GM12878 (cell line): ENCODE results near the gene PDCD1LG2. TPM values are rescaled to one million over a fixed set of nuclear protein-coding genes. Genes with fewer than 3 reads are reported as not detected.

Experiments used
- CEBPZ ChIP-seq: fragments of 150-350 bp; IDR thresholded peaks from 2 replicates; pipeline ENCODE4 v1.6.1; 2016; ENCODE audit warnings: low read depth, low read length
- E4F1 ChIP-seq: fragments of 450-650 bp; IDR thresholded peaks from 2 replicates; pipeline ENCODE4 v1.6.1; 2018; ENCODE audit warnings: borderline replicate concordance, mild to moderate bottlenecking; ENCODE audit not compliant: partially characterized antibody
- EED ChIP-seq: sonication (generic); IDR thresholded peaks from 2 replicates; pipeline ENCODE4 v1.6.1; 2016; ENCODE audit warnings: antibody characterized with exemption, low read depth
- ELK1 ChIP-seq: IDR thresholded peaks from 2 replicates; pipeline ENCODE4 v1.6.1; 2012; ENCODE audit warnings: low read depth, low read length, improper control_type of control experiment
- EP300 ChIP-seq, 2 experiments: fragments of 150-350 bp in 1 of 2; IDR thresholded peaks; 2 replicates each; pipeline ENCODE4 v1.6.1; 2011 to 2012; ENCODE audit warnings: low read depth in 2 of 2, low read length in 2 of 2, borderline replicate concordance in 1 of 2, improper control_type of control experiment in 1 of 2, inconsistent platforms in 1 of 2; ENCODE audit not compliant: control insufficient read depth in 1 of 2
- ESRRA ChIP-seq: IDR thresholded peaks from 2 replicates; pipeline ENCODE4 v1.6.1; 2012; ENCODE audit warnings: mild to moderate bottlenecking, low read length, improper control_type of control experiment
- HDGF ChIP-seq: fragments of 450-650 bp; IDR thresholded peaks from 2 replicates; pipeline ENCODE4 v1.6.1; 2016; ENCODE audit warnings: antibody characterized with exemption
- HSF1 ChIP-seq: fragments of 150-350 bp; IDR thresholded peaks from 2 replicates; pipeline ENCODE4 v1.6.1; 2014; ENCODE audit warnings: mild to moderate bottlenecking, low read depth, low read length
- IRF4 ChIP-seq: IDR thresholded peaks from 2 replicates; pipeline ENCODE4 v1.6.1; 2011; ENCODE audit warnings: low read depth, low read length
- KAT2A ChIP-seq: conservative IDR thresholded peaks from 2 replicates; pipeline ENCODE4 v1.6.1; 2011; ENCODE audit warnings: low read depth, low read length; ENCODE audit not compliant: control insufficient read depth
- POLR2AphosphoS5 ChIP-seq: IDR thresholded peaks from 2 replicates; pipeline ENCODE4 v1.6.1; 2011; ENCODE audit warnings: mild to moderate bottlenecking, low read length, inconsistent platforms
- RAD51 ChIP-seq: fragments of 450-650 bp; IDR thresholded peaks from 2 replicates; pipeline ENCODE4 v1.6.1; 2016; ENCODE audit warnings: moderate library complexity, mild to moderate bottlenecking, inconsistent platforms
- RBBP5 ChIP-seq: fragments of 200-600 bp; sonication (generic); conservative IDR thresholded peaks from 2 replicates; pipeline ENCODE4 v1.6.1; 2016
- RELB ChIP-seq: fragments of 450-650 bp; IDR thresholded peaks from 2 replicates; pipeline ENCODE4 v1.6.1; 2017; ENCODE audit warnings: low read depth, mild to moderate bottlenecking, moderate library complexity
- RFX5 ChIP-seq: IDR thresholded peaks from 2 replicates; pipeline ENCODE4 v1.6.1; 2011; ENCODE audit warnings: low read depth, low read length, improper control_type of control experiment
- SMC3 ChIP-seq: IDR thresholded peaks from 2 replicates; pipeline ENCODE4 v1.6.1; 2011; ENCODE audit warnings: low read length, improper control_type of control experiment, borderline replicate concordance
- SRF ChIP-seq, 2 experiments: IDR thresholded peaks; 2 replicates each; pipeline ENCODE4 v1.6.1; 2011; ENCODE audit warnings: low read depth in 2 of 2, low read length in 2 of 2, mild to moderate bottlenecking in 1 of 2, moderate library complexity in 1 of 2
- STAT3 ChIP-seq: IDR thresholded peaks from 2 replicates; pipeline ENCODE4 v1.6.1; 2011; ENCODE audit warnings: low read depth, low read length, improper control_type of control experiment
- WRNIP1 ChIP-seq: IDR thresholded peaks from 2 replicates; pipeline ENCODE4 v1.6.1; 2011; ENCODE audit warnings: low read depth, low read length, improper control_type of control experiment, borderline replicate concordance
- YBX1 ChIP-seq: fragments of 450-650 bp; IDR thresholded peaks from 2 replicates; pipeline ENCODE4 v1.6.1; 2016; ENCODE audit warnings: antibody characterized with exemption
- ZNF622 ChIP-seq: fragments of 450-650 bp; IDR thresholded peaks from 2 replicates; pipeline ENCODE4 v1.6.1; 2017; ENCODE audit warnings: mild to moderate bottlenecking, inconsistent platforms
- polyA plus RNA-seq, 11 experiments: library from polyadenylated mRNA; depleted of rRNA in 4 of 11; unstranded in 6 of 11; stranded (reverse) in 5 of 11; fragments of >200 nt; fragmentation: Nextera tagmentation in 4 of 11; fragmentation: Illumina TruSeq in 1 of 11; extraction: Ambion mirVana in 4 of 11; extraction: Trizol in 1 of 11; gene quantifications; 1 replicate in 1 of 11; 2 replicates in 10 of 11; pipeline versions ENCODE4 v1.2.1 to v1.2.3, GENCODE V29; 2011 to 2016; ENCODE audit warnings: inconsistent platforms in 2 of 11, missing spikeins in 2 of 11, low read depth in 1 of 11
- total RNA-seq, 4 experiments: library from RNA; depleted of rRNA in 3 of 4; stranded (reverse); fragments of >200 nt in 3 of 4; fragmentation: Illumina TruSeq in 1 of 4; extraction: Trizol in 1 of 4; gene quantifications; 2 replicates each; pipeline versions ENCODE4 v1.2.1 to v1.2.3, GENCODE V29; 2013 to 2021

The PDCD1LG2 gene
- total and polyA plus RNA-seq, 10 of the 15 experiments (the other 5 are each of a cell fraction or from before 2014, with no cell fraction given), result 1.5 to 37.3 (median 3.0) TPM

- TF ChIP-seq EP300 (IDR thresholded peaks at IDR 0.05; ENCODE audit: borderline replicate concordance in 1 of 2, control insufficient read depth in 1 of 2, low read depth in 2 of 2, low read length in 2 of 2) (peak in 1 of 2 experiments; percentile 22; a peak in 2 of 4 replicates), ESRRA (no peak), WRNIP1 (no peak), STAT3 (no peak), EED (peak; percentile 61; the same call in 1 of the 2 replicates), HDGF (no peak), SRF (IDR thresholded peaks at IDR 0.05; ENCODE audit: low read depth in 2 of 2, low read length in 2 of 2) (no peak), RAD51 (no peak), ZNF622 (no peak), KAT2A (no peak), HSF1 (no peak), SMC3 (0 out of 2 replicates have a peak, but pooled peaks have one; percentile 2), RELB (peak; percentile 46; the same call in 1 of the 2 replicates), YBX1 (no peak), IRF4 (peak; percentile 12; the same call in 1 of the 2 replicates), E4F1 (no peak), ELK1 (no peak), RBBP5 (no peak), POLR2AphosphoS5 (no peak), CEBPZ (no peak), RFX5 (no peak)
These were observed 67.8 kb downstream of the PDCD1LG2 start (continued) for GRCh38 chr9:5578018-5578697.
